GM18907 (cell line): Measurements from ENCODE around the gene TUBB1.
"Not testable (repeated sequence)": the region's sequence is repeated elsewhere in the genome, so short reads cannot be mapped to it uniquely, and the experiment has no call there.

Experiments
- ATAC-seq: cut with Tn5 transposase; IDR thresholded peaks from one replicate; pipeline ENCODE4 v1.9.1; 2021; ENCODE audit warnings: mild to moderate bottlenecking, moderate library complexity; ENCODE audit not compliant: unreplicated experiment

Gene TUBB1

DNA sequence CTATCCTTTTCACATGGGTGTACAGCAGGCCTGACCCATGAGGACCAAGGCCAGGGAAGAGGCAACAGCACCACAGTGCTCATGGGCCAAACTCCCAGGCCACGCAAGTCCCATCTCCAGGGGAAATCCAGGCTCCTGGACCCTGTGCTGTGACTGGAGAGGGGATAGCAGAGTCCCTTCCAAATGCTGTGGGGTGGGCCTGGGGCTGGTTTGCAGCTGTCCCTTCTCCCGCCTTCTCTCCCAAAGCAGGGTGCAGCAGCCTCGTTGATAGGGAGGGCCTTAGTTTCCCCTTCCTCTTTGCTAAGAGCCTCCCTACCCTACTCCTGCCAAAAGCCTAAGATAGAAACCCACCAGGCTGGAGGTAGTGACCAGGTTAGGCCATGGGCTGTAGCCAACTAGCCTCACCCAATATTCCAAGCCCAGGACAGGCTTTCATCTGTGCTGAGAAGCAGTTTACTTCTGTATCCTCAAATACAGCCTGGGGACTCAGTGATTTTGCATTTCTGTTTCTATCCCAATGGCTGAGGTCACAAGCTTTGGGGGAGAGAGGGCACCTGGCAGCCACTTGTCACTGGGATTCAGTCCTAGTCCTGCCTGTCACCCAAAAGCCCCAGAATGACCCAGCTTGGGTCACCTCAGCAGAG is 13.6 kb upstream of the TUBB1 start:
- no peak for ATAC-seq

DNA sequence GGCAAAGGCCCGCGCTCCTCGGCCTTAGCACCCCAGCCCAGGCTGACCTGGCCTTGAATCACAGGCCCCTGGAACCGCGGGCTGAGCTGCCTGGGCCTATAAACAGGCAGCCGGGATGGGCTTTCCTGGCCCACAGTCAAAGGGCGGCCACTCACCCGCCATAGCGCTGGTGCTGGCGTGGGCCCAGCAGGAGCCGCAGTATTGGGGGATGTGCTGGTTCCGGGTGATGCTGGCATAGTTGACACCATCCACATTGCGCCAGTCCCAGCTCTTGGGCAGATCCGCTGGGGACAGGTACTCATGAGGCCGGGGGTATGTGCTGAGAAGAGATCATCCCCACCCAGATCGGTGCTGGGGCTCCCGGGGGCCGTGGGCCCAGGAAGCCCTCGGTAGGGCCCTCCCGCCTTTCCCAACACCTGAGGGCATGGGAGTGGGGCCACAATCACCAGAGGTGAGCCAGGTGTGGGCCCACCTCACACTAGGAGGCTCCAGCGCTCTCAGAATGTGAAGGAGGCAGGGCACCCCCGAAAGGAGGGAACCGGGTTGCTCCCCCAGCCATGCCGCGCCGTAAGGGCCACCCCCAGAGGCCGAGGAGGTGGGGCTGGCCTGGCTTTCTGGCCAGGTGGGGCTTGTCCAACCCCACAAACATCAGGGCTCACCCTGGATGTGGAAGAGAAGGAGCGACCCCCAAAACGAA is 12.9 kb upstream of the TUBB1 start:
- ATAC-seq: no peak

DNA sequence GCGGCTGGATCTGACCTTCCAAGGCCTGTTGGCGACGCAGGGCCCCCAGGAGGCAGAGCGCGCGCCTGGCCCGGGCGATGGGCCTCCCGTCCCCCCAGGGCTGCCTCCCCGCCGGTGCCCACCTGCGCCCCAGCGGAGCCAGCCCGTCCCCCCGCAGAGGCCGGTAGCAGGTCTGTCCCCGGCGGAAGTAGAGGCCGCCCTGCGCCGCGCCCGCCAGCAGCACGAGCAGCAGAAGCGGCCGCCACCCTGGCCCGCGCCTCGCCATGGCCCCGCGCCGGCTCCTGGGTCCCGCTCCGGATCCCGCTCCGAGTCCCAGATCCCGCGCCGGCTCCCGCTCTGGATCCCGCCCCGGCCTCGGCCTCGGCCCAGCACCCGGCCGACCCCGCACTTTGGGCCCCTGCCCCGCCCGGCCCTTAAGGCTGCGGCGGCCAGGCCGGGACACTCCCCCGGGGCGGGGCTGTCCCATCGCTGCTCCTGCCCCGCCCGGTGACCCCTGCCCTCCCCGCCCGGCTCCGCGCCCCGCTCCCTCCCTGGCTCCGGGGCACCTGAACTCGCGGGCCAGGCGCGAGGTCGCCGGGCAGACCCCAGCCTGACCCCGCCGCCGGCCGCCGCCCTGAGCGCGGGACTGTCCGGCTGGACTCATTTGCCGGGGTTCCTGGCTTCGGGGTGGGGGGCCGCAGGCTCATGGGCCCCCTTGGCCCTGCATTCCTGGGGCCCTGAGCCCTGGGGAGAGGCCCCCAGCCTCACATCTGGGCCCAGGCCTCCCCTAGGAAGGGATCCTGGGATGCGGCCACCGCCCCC is 12.2 kb upstream of the TUBB1 start, which contains the start of gene CTSZ:
Gene CTSZ, minus strand, starts transcription at position 391 of the 801 bp plus-strand sequence. Its CDS starts 126 bp downstream, at position 265.
- peak; percentile 19 for ATAC-seq

DNA sequence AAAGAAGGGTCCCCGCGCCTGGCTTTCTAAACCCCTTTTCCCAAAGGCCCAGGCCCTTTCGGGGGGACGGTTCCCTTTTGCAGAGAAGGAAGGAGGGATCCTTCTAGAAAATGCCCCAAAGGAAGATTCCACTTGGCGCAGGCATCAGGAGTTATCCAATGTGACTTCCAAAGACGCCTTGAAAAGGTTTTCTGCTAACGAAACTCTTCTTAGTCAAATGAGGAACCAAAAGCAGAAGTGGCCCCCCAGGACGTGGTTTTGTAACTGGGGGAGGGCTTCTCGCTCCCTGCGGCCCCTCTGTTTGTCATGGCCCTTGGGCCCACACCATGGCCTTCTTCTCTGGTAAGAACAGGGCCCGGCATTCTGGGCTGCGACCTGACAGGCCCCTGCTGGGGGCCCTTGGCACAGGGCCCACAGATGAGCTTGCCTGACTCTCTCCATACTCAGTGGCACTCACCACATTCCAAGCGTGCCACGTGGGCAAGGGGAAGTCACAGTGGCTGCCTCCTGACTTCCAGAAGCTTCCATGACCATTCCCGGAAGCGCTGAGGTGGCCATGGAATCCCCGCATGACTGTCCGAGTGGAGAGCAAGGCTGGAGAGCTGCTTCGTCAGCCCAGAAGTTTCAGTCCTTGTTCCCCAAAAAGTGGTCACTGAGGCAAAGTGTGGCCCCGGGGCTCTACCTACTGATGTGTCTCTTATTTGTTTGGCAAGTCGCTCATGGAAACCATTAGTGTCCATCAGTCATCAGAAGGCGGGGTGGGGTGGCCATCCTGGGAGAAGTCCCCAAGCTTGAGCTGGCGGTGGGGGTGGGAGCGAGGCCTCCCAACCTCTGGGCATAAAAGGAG is 11.3 kb upstream of the TUBB1 start:
- peak; percentile 35 for ATAC-seq

DNA sequence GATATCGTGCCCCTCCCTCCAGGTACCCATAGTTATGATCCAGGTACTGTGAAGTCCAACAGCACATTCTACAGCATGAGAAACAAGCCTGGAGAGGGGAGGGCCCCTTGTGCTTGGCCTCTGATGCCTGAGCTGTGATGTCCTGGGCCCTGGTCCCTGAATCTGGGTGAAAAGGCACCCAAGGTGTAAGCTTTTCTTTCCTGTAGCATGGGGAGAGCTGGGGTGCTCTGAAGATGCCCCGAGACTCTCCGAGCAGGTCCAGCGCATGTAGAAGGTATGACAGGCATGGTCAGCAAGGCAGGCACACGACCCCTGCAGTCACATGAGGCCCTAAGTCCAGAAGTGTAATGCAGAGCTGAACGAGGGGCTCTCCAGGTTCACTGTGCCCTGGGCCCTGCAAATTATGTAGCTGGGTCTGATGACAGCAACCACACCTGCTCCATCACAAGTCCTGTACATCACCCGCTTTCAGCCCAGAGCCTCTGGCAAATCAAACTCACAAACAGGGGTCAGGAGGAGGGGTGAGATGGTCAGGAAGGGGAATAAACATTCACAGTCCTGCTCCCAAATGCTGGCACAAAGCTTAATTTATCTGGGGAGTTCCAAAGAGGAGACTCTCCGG is 10.4 kb upstream of the TUBB1 start:
- ATAC-seq: no peak

DNA sequence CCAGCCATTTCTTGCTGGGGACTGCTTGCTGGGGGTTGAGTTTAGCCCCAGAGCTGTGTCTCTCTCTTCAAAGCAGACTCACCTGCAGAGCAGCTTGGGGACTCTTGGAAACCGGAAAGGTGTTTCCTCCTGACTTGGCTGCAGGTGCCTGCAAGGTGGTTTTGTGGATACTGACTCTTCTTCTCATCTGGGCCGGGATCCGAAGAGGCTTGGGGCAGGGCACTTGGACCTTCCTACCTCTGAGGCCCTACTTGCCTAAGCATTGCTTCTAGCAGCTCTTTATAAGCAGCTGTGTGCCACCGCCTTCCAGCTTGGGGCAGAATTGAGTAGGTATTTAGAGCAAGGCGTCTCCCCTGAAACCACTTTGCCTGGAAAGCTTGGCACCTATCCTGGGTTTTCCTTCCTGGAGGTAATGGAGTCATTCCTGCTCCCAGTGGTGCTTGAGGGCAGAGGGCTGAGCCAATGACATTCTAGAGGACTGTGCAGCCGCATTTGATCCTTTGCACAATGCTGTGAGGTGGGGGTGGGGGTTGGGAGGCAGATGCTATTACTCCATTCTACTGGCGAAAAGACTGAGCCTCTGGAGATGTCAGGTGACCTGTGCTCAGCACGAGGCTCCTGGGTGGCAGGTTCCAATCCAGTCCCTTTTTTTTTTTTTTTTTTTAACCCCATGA is 8.8 kb upstream of the TUBB1 start:
- ATAC-seq: no peak

DNA sequence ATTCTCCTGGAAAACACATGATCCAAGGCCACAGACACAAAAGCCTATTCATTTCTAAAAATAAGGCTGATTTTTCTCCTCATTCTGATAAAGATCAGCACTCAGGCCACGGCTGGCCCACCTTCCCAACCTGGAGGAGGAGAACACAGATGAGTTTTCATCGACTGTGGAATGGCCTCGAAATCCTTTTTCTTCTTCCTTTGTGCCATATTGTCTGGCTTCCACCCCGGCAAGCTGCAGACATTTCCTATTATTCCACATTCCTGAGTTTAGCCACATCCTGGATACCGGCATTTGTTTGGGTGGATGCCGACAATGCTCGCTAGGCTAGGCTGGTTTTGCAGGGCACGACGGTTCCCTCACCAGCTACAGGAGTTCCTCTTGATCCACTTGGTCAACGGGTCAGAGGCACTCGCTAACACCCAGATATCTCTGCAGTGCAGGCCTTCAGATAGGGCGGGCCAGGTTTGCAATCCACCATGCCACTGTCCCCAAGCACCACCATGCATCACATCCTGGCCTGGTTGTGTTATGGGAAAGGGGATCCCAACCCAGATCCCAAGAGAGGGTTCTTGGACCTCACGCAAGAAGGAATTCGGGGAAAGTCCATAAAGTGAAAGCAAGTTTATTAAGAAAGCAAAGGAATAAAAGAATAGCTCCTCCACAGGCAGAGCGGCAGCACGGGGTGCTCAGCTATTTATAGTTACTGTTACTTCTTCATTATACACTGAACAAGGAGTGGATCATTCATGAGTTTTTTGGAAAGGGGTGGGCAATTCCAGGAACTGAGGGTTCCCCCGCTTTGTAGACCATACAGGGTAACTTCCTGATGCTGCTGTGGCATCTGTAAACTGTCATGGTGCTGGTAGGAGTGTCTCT is 8.0 kb upstream of the TUBB1 start:
- no peak for ATAC-seq

DNA sequence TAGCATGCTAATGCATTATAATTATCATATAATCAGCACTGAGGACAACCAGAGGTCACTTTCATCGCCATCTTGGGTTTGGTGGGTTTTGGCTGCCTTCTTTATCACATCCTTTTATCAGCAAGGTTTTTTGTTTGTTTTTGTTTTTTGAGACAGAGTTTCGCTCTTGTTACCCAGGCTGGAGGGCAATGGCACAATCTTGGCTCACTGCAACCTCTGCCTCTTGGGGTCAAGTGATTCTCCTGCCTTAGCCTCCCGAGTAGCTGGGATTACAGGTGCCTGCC is 7.4 kb upstream of the TUBB1 start:
- ATAC-seq: not testable (repeated sequence)

DNA sequence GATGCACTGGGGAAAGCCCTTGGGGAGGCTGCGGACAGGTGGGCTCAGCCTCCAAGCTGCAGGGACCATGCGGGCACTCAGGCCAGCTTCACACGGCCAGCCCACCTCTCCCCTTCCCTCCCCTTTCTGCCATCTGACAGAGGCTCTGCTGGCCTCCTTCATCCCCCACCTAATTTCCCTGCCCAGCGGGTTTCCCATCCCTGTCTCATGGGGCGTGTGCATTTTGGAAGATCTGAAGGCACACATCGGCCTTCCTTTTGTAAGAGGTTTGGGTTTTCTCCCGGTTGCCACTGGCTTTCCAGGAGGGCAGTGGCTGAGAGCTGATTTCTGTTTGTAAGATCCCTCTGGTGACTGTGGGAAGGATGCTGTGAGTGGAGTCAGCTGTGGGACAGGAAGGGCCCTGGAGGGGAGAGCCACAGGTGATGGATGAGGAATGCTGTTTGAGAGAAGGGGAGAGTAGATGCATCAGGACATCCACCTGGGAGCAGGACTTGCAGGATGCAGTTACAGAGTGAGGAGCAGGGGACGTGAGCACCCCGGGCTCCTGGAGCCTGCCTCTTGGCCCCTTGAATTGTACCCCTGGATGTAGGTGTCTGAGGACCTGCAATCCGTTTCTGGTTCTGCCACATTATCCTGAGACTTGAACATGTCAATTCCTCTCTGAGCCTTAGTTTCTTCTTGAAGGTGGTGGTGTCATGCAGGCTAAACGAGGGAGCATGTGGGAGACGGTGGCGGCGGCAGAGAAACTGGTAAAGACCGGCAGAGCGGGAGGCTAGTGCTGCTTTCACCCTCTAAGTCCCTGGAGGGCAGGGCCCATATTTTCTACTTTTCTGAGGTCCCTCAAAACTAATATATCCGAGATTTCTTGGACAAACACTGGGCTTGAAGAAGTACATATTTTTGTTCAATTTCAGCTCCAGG is 5.9 kb upstream of the TUBB1 start:
- ATAC-seq: no peak

DNA sequence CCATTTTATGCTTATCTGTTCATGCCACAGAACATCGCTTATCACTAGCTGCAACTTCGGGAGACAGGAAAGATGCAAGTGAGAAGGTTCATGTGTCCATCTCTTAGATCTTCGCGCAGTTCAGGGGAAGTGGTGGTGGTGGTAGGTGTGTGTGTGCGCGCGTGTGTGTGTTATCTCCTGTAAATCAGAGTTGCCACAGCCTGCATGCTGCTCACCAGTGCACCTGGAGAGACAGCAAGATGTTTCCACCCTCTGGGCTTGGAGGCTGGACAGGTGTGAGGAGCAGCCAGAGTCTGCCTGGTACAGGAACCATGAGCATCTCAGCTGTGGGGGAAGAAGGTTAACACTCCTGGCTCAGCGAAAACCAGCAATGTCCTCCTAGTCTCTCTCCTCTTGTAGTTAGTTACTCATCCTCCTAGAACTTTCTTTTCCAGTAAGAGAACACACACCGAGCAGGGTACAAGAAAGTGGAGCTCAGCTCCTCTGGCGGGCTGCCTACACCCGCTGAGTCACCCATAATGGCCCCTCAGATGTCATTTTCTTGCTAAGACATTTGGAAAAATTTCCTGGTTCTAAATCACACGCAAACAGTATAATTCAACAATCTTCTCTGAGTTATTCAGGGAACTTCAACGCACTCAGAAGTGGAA is 5.1 kb upstream of the TUBB1 start:
- no peak for ATAC-seq

DNA sequence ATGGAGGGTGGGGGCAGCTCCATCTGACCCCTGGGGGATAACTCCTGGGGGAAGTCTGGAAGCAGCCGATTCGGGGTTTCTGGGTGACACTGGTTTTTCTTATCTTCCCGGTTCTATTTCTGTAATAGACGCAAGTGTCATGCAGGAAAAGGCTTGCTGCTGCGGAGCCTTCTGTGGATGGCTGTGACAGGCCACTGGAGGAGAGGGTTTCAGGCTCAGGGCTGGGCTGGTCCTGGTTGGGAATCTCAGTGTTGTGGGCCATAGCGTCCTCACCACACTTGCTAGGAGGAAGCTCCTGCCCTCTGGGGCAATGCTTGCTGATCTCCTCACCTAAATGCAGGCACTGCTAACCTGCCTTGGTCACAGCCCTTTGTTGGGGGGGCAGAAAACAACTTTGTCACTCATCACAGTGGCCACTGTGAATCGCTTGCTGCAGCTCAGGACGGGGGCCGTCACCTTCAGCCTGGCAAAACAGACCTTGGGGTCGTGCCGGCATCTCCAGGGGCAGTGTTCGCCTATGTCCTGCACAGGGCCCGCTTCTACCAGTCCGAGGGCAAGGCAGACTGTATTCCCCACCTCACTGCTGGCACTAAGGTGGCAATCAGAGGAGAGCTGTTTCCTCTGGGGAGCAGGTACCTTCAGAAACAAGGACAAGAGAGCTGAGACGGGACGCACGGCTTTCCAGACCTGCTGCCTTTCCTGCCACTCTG is 4.4 kb upstream of the TUBB1 start:
- ATAC-seq: no peak

DNA sequence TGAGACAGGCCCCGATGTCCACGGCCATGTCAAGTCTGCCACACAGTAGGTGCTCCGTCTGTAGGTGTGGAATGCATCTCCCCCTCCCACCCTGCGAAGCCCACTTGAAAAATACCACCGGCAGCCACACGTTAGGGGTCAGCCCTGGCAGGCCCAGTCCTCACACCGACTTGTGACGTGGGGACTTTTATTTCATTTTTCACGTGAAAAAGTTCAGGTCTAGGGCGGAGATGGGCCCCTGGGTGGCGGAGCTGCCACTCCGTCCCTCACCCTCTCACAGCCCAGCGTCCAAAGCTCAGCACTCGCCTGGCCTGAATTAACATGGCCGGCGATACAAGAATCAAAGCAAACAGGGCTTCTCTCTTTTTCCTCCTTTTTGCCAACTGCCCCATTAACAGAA is 3.8 kb upstream of the TUBB1 start:
- no peak for ATAC-seq

DNA sequence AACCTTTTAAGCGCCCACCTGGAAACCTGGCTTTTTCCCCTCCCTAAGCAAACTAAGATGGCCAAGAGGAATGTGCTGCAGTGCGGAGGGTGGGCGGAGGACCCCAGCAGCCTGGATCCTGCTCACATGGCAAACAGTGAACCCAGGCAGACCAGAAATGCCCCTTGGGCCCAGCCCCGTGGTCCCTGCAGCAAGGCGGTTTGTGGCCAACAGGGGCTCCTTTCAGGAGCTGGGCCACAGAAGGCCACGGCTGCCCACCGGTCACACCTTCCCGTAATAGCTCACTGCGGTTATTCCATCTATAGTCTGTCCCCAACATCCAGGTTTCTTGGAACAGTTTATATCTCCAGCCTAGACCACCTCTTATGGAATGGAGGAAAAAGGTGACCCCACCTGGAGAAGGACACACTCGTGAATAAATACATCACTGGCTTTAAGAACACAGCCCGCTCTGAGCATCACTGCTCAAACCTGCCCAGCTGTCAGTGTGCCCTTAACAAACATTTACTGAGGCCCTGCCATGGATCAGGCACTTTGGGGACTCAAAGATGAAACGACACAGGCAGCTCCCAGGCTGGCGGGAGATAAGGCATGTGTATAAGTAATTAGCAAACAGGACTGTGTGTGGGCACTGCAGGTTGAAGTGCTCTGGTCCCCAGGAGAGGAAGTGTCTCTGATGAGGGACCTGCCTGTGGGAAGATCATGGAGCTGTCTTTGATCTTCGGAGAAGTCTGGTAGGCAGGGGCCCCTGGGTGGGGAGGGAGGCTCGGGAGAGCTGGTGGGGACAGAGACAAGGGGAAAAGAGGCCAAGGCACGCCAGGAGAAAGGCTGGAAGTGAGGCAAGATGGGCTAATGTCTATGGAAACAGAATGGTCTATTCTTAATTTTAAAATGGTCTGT is 3.2 kb upstream of the TUBB1 start:
- no peak for ATAC-seq

DNA sequence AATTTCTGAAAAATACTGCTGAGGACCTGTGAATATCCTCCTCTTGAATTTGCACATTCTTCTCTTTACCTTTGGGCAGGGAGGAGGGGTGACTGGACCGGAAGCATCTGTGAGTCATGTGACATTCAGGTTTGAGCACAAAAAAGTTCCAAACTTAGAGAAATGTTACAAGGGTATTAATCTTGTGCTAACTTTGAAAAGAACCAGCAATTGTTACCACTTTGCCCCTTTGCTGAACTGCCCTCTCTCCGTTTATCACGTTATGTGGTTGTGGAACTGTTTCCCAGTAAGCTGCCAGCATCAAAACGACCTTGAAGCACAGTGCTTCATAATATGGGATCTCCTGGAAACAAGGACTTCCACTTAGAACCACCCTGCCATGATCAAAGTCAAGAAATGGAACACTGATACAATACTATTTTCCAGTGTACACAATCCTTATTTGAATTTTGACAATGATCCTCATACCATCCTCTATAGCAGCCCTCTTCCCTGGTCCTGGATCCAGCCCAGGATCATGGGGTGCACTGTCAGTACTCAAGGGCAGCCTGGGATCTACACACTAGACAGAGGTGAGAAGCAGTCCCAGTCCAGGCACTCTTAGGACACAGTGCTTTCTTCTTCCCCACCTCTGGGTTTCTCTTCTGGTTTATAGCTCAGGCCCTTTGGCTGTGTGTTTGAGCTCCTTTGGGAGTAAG is 2.3 kb upstream of the TUBB1 start:
- ATAC-seq: no peak

DNA sequence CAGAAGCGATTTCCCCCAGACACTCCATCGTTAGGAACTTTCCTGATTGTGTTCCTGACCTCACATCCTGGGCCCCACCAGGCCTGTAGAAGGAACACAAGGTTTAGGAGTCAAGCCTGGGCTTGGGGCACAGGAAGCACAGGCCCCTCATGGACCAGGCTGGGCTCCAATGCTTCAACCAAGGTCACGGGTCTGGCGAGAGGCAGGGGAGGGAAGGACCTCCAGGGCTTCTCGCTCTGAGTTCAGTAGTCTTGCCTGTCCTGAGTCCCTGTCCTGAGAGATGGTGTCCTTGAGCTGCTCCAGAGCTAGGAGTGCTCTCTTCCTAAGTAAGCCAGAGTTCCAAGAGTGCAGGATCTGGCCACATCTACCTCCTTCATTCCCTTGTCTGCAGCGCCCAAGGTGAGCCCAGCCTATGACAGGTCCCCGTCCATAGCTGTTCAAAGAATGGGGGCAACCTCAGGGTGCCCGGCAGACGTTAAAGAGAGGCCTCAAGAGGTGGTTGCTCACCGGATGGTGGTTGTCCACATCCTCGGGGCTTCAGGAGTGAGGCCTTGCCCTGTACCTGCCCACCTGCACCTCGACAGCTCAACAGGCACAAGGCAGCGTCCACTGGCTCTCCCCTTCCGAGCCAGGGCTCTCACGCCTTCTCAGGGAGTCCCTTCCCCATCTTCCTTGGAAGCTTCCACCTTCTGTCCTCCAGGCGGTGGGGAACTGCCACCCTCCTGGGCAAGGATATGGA is 1.6 kb upstream of the TUBB1 start:
- no peak for ATAC-seq
